ENCODE results near the gene ZDHHC8.

ZDHHC8 gene

DNA sequence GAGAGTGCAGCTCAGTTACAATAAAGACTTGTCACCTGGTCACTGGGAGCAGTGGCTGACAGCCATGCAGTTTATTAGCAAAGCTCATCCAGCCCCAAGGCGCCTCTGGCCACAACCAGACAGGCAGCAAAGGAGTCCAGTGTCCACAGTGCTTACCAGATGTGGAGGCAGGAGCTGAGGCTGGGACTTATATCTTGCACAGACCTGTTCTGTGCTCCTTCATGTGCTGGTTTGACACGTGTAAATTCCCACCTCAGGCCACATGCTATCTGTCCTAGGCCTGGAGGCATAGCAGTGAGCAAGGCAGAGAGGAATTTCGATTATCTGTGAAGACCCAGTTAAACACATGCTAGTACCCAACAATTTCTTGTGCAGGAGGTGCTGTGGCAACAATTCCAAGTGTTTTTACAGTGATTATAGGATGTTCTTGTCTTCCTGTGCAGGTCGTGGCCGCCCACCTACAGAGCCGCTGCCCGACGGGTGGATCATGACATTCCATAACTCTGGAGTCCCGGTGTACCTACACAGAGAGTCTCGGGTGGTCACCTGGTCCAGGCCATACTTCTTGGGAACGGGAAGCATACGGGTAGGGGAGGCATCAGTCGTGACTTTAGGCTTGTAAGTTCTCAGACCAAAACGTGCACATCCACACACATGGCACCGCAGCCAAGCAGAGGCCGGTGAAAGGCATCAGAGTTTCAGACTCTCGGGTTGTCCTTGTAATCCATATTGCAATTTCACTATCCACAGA is 42.2 kb upstream of the ZDHHC8 start:
- H3F3A ChIP-seq (ENCODE audit: control insufficient read depth, insufficient read depth), result no peaks in the 10 kb centered on the region
- no peaks in the 10 kb centered on the region for H3K9me3 ChIP-seq (ENCODE audit: control insufficient read depth, insufficient read depth, low read length)
- peaks cover 8% of the 10 kb centered on the region for H3K4me1 ChIP-seq (ENCODE audit: control insufficient read depth, low read length)
- no peak overlapping the region for H3K4me3 ChIP-seq (ENCODE audit: low read length)
- peaks cover 99% of the 10 kb centered on the region for H3K36me3 ChIP-seq (ENCODE audit: control insufficient read depth, low read length)
- H3K4me2 ChIP-seq (ENCODE audit: low read length), result no peak overlapping the region
- H3K9me2 ChIP-seq (replicated peaks; ENCODE audit: control insufficient read depth, low read length), result no peaks in the 10 kb centered on the region
- H3K79me2 ChIP-seq (ENCODE audit: control insufficient read depth, low read length), result peaks cover 50% of the 10 kb centered on the region
- H3K27ac ChIP-seq (ENCODE audit: low read depth, low read length), result no peak overlapping the region
- H3K27me3 ChIP-seq (ENCODE audit: control insufficient read depth, low read length), result no peaks in the 10 kb centered on the region
- peaks cover 8% of the 10 kb centered on the region; the same call in 1 of the 2 replicates for H4K20me1 ChIP-seq (ENCODE audit: control insufficient read depth, insufficient read depth, low read depth, low read length)
- TF ChIP-seq EZH2phosphoT487 (IDR thresholded peaks at IDR 0.05; ENCODE audit: borderline replicate concordance, low read length), result no peak
- TF ChIP-seq, protein P1, sequence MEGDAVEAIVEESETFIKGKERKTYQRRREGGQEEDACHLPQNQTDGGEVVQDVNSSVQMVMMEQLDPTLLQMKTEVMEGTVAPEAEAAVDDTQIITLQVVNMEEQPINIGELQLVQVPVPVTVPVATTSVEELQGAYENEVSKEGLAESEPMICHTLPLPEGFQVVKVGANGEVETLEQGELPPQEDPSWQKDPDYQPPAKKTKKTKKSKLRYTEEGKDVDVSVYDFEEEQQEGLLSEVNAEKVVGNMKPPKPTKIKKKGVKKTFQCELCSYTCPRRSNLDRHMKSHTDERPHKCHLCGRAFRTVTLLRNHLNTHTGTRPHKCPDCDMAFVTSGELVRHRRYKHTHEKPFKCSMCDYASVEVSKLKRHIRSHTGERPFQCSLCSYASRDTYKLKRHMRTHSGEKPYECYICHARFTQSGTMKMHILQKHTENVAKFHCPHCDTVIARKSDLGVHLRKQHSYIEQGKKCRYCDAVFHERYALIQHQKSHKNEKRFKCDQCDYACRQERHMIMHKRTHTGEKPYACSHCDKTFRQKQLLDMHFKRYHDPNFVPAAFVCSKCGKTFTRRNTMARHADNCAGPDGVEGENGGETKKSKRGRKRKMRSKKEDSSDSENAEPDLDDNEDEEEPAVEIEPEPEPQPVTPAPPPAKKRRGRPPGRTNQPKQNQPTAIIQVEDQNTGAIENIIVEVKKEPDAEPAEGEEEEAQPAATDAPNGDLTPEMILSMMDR (IDR thresholded peaks at IDR 0.05; ENCODE audit: low read depth, low read length, poor library complexity, severe bottlenecking), result no peak

DNA sequence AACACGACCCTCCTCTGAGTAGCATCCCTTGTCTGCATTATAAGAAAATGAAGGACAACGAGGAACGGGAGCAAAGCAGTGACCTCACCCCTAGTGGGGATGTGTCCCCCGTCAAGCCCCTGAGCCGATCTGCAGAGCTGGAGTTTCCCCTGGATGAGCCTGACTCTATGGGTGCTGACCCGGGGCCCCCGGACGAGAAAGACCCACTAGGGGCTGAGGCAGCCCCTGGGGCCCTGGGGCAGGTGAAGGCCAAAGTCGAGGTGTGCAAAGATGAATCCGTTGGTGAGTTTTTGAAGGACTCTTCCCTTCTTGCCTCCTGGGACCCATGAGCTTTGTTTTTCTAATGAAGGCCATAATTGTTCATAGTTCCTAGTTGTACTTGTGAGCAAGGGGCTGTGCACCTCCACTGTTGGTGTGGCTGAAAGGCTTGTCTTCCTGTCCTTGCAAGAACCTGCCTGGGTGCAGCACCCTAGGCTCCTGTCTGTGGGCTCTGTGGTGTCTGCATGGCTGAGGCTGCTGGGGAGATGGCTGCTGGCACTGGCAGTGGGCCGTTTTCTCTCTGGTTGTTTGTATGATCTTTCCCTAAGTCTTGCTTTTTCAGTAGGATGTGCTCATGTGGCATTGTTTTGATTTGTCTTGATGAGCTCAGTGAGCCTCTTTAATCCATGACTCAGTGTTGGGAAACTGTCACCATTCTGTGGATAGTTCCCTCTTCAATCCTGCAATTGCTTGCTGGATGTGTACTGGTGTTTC is 41.5 kb upstream of the ZDHHC8 start:
- Histone ChIP-seq H3K27me3 (ENCODE audit: control insufficient read depth, low read length) (no peaks in the 10 kb centered on the region), H3K36me3 (ENCODE audit: control insufficient read depth, low read length) (peaks cover 99% of the 10 kb centered on the region), H3K27ac (ENCODE audit: low read depth, low read length) (no peak overlapping the region), H3K4me2 (ENCODE audit: low read length) (no peak overlapping the region), H3K4me3 (ENCODE audit: low read length) (no peak overlapping the region), H3F3A (ENCODE audit: control insufficient read depth, insufficient read depth) (no peaks in the 10 kb centered on the region), H3K9me3 (ENCODE audit: control insufficient read depth, insufficient read depth, low read length) (no peaks in the 10 kb centered on the region), H4K20me1 (ENCODE audit: control insufficient read depth, insufficient read depth, low read depth, low read length) (peaks cover 4% of the 10 kb centered on the region; the same call in 1 of the 2 replicates), H3K9me2 (replicated peaks; ENCODE audit: control insufficient read depth, low read length) (no peaks in the 10 kb centered on the region), H3K79me2 (ENCODE audit: control insufficient read depth, low read length) (peaks cover 42% of the 10 kb centered on the region), H3K4me1 (ENCODE audit: control insufficient read depth, low read length) (peaks cover under 1% of the 10 kb centered on the region; the same call in 1 of the 2 replicates)
- no peak for TF ChIP-seq EZH2phosphoT487 (IDR thresholded peaks at IDR 0.05; ENCODE audit: borderline replicate concordance, low read length)
- TF ChIP-seq, protein P1 (IDR thresholded peaks at IDR 0.05; ENCODE audit: low read depth, low read length, poor library complexity, severe bottlenecking), result no peak

DNA sequence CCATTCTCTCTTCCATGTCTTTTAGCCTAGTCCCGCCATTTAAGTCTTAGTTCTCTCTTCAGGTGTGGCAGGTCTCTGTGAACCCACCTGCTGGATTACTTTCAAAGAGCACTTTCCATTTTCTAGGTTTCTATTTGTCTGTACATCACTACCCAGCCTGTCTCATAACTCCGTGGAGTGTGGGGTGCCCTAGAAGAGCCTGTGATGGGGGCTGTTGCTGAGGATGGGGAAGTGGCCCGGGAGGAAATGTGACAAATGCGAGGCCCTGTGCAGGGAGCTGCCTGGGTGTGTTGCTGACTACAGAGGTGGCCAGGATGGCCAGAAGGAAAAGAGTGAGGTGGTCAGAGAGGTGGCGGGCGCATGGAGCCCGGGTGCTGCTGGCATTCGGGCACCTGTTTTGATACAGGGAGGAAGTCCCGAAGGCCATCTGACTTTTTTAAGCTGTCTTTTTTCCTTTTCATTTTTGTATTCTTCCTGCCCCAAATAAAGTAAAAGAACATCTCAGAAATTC is 40.8 kb upstream of the ZDHHC8 start:
- Histone ChIP-seq H3F3A (ENCODE audit: control insufficient read depth, insufficient read depth) (no peaks in the 10 kb centered on the region), H3K9me2 (replicated peaks; ENCODE audit: control insufficient read depth, low read length) (no peaks in the 10 kb centered on the region), H4K20me1 (ENCODE audit: control insufficient read depth, insufficient read depth, low read depth, low read length) (peaks cover 4% of the 10 kb centered on the region; the same call in 1 of the 2 replicates), H3K9me3 (ENCODE audit: control insufficient read depth, insufficient read depth, low read length) (no peaks in the 10 kb centered on the region), H3K4me2 (ENCODE audit: low read length) (no peak overlapping the region), H3K27me3 (ENCODE audit: control insufficient read depth, low read length) (no peaks in the 10 kb centered on the region), H3K27ac (ENCODE audit: low read depth, low read length) (no peak overlapping the region), H3K36me3 (ENCODE audit: control insufficient read depth, low read length) (peaks cover 99% of the 10 kb centered on the region), H3K4me3 (ENCODE audit: low read length) (no peak overlapping the region), H3K79me2 (ENCODE audit: control insufficient read depth, low read length) (peaks cover 36% of the 10 kb centered on the region), H3K4me1 (ENCODE audit: control insufficient read depth, low read length) (no peaks in the 10 kb centered on the region)
- TF ChIP-seq EZH2phosphoT487 (IDR thresholded peaks at IDR 0.05; ENCODE audit: borderline replicate concordance, low read length), result no peak
- TF ChIP-seq, protein P1 (IDR thresholded peaks at IDR 0.05; ENCODE audit: low read depth, low read length, poor library complexity, severe bottlenecking), result no peak

Measured in DOHH2 (cell line).